ENCODE data around the gene AHCY.

DNA sequence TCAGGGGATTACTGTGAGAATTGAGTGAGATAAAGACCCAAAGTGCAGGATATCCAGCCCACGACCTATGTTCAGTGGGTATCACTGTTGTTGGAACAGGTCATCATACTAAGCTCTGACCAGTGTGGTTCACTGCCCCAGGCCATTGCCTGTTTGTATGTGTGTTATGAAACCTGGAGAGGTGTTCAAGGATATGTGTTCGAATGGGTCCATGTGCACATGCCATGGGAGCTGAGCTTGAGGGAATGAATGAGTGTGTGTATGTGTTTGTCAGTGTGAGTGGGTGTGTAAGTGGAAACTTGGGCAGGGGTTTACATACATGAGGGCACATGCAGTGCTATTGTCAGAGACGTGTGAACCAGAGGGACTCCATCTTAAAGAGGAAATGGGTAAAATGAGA, 17.7 kb upstream of the AHCY start:
- TF ChIP-seq, protein P1, sequence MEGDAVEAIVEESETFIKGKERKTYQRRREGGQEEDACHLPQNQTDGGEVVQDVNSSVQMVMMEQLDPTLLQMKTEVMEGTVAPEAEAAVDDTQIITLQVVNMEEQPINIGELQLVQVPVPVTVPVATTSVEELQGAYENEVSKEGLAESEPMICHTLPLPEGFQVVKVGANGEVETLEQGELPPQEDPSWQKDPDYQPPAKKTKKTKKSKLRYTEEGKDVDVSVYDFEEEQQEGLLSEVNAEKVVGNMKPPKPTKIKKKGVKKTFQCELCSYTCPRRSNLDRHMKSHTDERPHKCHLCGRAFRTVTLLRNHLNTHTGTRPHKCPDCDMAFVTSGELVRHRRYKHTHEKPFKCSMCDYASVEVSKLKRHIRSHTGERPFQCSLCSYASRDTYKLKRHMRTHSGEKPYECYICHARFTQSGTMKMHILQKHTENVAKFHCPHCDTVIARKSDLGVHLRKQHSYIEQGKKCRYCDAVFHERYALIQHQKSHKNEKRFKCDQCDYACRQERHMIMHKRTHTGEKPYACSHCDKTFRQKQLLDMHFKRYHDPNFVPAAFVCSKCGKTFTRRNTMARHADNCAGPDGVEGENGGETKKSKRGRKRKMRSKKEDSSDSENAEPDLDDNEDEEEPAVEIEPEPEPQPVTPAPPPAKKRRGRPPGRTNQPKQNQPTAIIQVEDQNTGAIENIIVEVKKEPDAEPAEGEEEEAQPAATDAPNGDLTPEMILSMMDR (IDR thresholded peaks at IDR 0.05), result no peak
- no peak for TF ChIP-seq POLR2A (IDR thresholded peaks at IDR 0.05)
- TF ChIP-seq EP300 (IDR thresholded peaks at IDR 0.05), result no peak

All from stomach (tissue), 4 donors.